ENCODE measurements around the gene PAM. TPM values are rescaled to one million over a fixed set of nuclear protein-coding genes. Genes with fewer than 3 reads are reported as not detected.
"Not testable (repeated sequence)": the region's sequence is repeated elsewhere in the genome, so short reads cannot be mapped to it uniquely, and the experiment has no call there.

The PAM gene
- total RNA-seq, 1 experiment from 2014 or later: 190 TPM

GRCh38 chr5:102905056-102905455 is 150.0 kb downstream of the PAM start:
- ChIA-PET POLR2A (ENCODE audit: low non-redundant PET) (no interaction called here), CTCF (no interaction called here)
- H3K27me3 ChIP-seq (replicated peaks; ENCODE audit: insufficient read depth, low read depth, low read length, poor library complexity): no peaks in the 10 kb centered on the region
- BruUV-seq (replicated peaks): no TSS peak
- H3K9me3 ChIP-seq (ENCODE audit: low read depth, low read length, poor library complexity, severe bottlenecking): no peaks in the 10 kb centered on the region
- H3K4me1 ChIP-seq (ENCODE audit: insufficient read depth, low read length, poor library complexity, severe bottlenecking): no peaks in the 10 kb centered on the region
- TF ChIP-seq CTCF (conservative IDR thresholded peaks at IDR 0.05; ENCODE audit: low read depth, low read length) (no peak), EZH2 (IDR thresholded peaks at IDR 0.05; ENCODE audit: borderline replicate concordance, low read depth, low read length, poor library complexity, severe bottlenecking) (no peak)
- no peak for DNase-seq (ENCODE audit: low spot score)
- intact Hi-C loops (cut with micrococcal nuclease; ENCODE audit: unreplicated experiment): no loop called here
- H3K4me3 ChIP-seq (ENCODE audit: low read depth, low read length, poor library complexity, severe bottlenecking): no peak overlapping the region
- no peak overlapping the region for H3K27ac ChIP-seq (ENCODE audit: low read depth, low read length, poor library complexity, severe bottlenecking)
- peaks cover 7% of the 10 kb centered on the region for H3K36me3 ChIP-seq (ENCODE audit: insufficient read depth, low read length, poor library complexity, severe bottlenecking)

- intact Hi-C loops (cut with micrococcal nuclease; ENCODE audit: unreplicated experiment); H3K4me3 ChIP-seq (ENCODE audit: low read depth, low read length, poor library complexity, severe bottlenecking); H3K4me1 ChIP-seq (ENCODE audit: insufficient read depth, low read length, poor library complexity, severe bottlenecking); CTCF ChIA-PET; H3K27ac ChIP-seq (ENCODE audit: low read depth, low read length, poor library complexity, severe bottlenecking); H3K36me3 ChIP-seq (ENCODE audit: insufficient read depth, low read length, poor library complexity, severe bottlenecking); H3K27me3 ChIP-seq (replicated peaks; ENCODE audit: insufficient read depth, low read depth, low read length, poor library complexity); DNase-seq (ENCODE audit: low spot score); POLR2A ChIA-PET (ENCODE audit: low non-redundant PET); H3K9me3 ChIP-seq (ENCODE audit: low read depth, low read length, poor library complexity, severe bottlenecking); BruUV-seq (replicated peaks): not testable (repeated sequence)
Measured at GRCh38 chr5:102907099-102907498, 152.0 kb downstream of the PAM start.

GRCh38 chr5:102910240-102911226 is 155.4 kb downstream of the PAM start:
- intact Hi-C loops (cut with micrococcal nuclease; ENCODE audit: unreplicated experiment): no loop called here
- Histone ChIP-seq H3K27ac (ENCODE audit: low read depth, low read length, poor library complexity, severe bottlenecking) (no peak overlapping the region), H3K4me1 (ENCODE audit: insufficient read depth, low read length, poor library complexity, severe bottlenecking) (peaks cover 13% of the 10 kb centered on the region), H3K4me3 (ENCODE audit: low read depth, low read length, poor library complexity, severe bottlenecking) (no peak overlapping the region), H3K27me3 (replicated peaks; ENCODE audit: insufficient read depth, low read depth, low read length, poor library complexity) (no peaks in the 10 kb centered on the region), H3K9me3 (ENCODE audit: low read depth, low read length, poor library complexity, severe bottlenecking) (no peaks in the 10 kb centered on the region), H3K36me3 (ENCODE audit: insufficient read depth, low read length, poor library complexity, severe bottlenecking) (peaks cover 11% of the 10 kb centered on the region)
- CTCF ChIA-PET: no interaction called here
- TF ChIP-seq EZH2 (IDR thresholded peaks at IDR 0.05; ENCODE audit: borderline replicate concordance, low read depth, low read length, poor library complexity, severe bottlenecking) (no peak), CTCF (conservative IDR thresholded peaks at IDR 0.05; ENCODE audit: low read depth, low read length) (no peak)
- POLR2A ChIA-PET (ENCODE audit: low non-redundant PET): no interaction called here
- BruUV-seq (replicated peaks): no TSS peak
- DNase-seq (ENCODE audit: low spot score): peak; percentile 9

Measured in A673 (cell line).